Esophagus (tissue), 2 donors: ENCODE data around the gene PAXX. TPM values are rescaled to one million over a fixed set of nuclear protein-coding genes. Genes with fewer than 3 reads are reported as not detected.

ENCODE experiments used
- H3K27ac ChIP-seq, 2 donors: one replicate each; pipeline ENCODE4 v1.5.1; 2013; ENCODE audit warnings: low read depth in 2 of 2, mild to moderate bottlenecking in 2 of 2, inconsistent platforms in 1 of 2, low read length in 1 of 2, moderate library complexity in 1 of 2
- H3K27me3 ChIP-seq, 2 donors: one replicate each; pipeline ENCODE4 v1.6.1; 2013; ENCODE audit warnings: low read length in 2 of 2, control low read depth in 1 of 2, mild to moderate bottlenecking in 1 of 2; ENCODE audit not compliant: insufficient read depth in 2 of 2, control insufficient read depth in 1 of 2
- H3K36me3 ChIP-seq, 2 donors: one replicate each; pipeline ENCODE4 v1.6.1; 2013; ENCODE audit warnings: low read length in 1 of 2; ENCODE audit not compliant: control insufficient read depth in 2 of 2, insufficient read depth in 2 of 2
- H3K4me1 ChIP-seq, 2 donors: one replicate each; pipeline ENCODE4 v1.6.1; 2013; ENCODE audit warnings: low read length in 1 of 2; ENCODE audit not compliant: control insufficient read depth in 2 of 2, insufficient read depth in 2 of 2
- H3K4me3 ChIP-seq, 2 donors: one replicate each; pipeline ENCODE4 v1.5.1; 2013; ENCODE audit warnings: low read length in 2 of 2, mild to moderate bottlenecking in 2 of 2, low read depth in 1 of 2, moderate library complexity in 1 of 2
- H3K9me3 ChIP-seq, 2 donors: one replicate each; pipeline ENCODE4 v1.6.1; 2013; ENCODE audit warnings: mild to moderate bottlenecking in 2 of 2, low read depth in 1 of 2, low read length in 1 of 2, moderate library complexity in 1 of 2; ENCODE audit not compliant: control insufficient read depth in 2 of 2, insufficient read depth in 1 of 2
- WGBS, 2 donors: extraction: QIAGEN DNeasy Blood & Tissue Kit; methylation state at CpG; one replicate each; pipeline ENCODE4 v1.1.7; 2013; 5-methylcytosine and 5-hydroxymethylcytosine counted together
- polyA plus RNA-seq, 2 donors: library from polyadenylated mRNA; stranded (reverse); fragments of 200-250 nt; gene quantifications; one replicate each; pipeline ENCODE4 v1.2.3, GENCODE V29; 2013
- donor health status: healthy with polysubstance abuse.
- donor health status: Bipolar disorder and iron deficiency.

Gene PAXX
- polyA plus RNA-seq: 100 to 1,000 TPM in 1 of 2 donors, 10 to 100 TPM in 1; 49.7 to 119 TPM

GRCh38 chr9:136991993-136992818 lies at the start of gene PAXX:
Gene PAXX, plus strand, starts transcription at chr9:136992422. Its CDS starts 22 bp downstream, at chr9:136992444.
- Histone ChIP-seq H3K27me3 (no peaks in the 10 kb centered on the region), H3K9me3 (no peaks in the 10 kb centered on the region), H3K27ac (peak within 1 kb of the TSS; percentile 84 to 90), H3K4me3 (peak within 1 kb of the TSS; percentile 52 to 70), H3K4me1 (peaks cover 0 to 27% of the 10 kb centered on the region in 2 donors), H3K36me3 (peaks cover 0 to 9% of the 10 kb centered on the region in 2 donors)
- 0 to 3% methylated on average over 49 to 92 of the region's 92 CpGs for WGBS, 2 donors

DNA sequence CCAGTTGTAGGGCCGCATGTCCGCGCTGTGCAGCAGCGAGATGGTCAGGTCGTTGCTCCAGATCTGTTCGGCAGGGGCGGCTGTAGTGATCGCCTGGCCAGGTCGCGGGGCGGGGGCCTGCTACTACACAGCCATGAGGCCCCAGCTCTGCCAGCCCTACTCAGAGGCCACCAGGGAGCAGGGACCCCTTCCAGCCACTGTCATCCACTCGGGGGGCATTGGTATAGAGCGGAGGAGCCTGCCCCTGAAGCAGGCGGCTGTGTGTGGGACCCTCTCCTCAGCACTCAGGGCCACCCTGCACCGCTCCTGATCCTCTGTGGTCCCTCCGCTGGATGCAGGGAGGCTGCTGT lies 49.4 kb upstream of the PAXX start:
- Histone ChIP-seq H3K36me3 (peaks cover 13 to 45% of the 10 kb centered on the region in 2 donors), H3K4me3 (peak overlapping the region; percentile 81 to 94), H3K27ac (no peak overlapping the region), H3K9me3 (no peaks in the 10 kb centered on the region), H3K4me1 (peaks cover 8 to 12% of the 10 kb centered on the region in 2 donors), H3K27me3 (no peaks in the 10 kb centered on the region)
- 92 to 95% methylated on average over 16 of the region's 16 CpGs for WGBS, 2 donors

GRCh38 chr9:136943291-136944211 lies 48.7 kb upstream of the PAXX start:
- 15 to 16% methylated on average over 57 to 61 of the region's 61 CpGs for WGBS, 2 donors
- peak overlapping the region; percentile 81 to 94 for H3K4me3 ChIP-seq
- peaks cover 8 to 15% of the 10 kb centered on the region in 2 donors for H3K4me1 ChIP-seq
- H3K27me3 ChIP-seq: no peaks in the 10 kb centered on the region
- no peaks in the 10 kb centered on the region for H3K9me3 ChIP-seq
- H3K36me3 ChIP-seq: peaks cover 13 to 42% of the 10 kb centered on the region in 2 donors
- peak overlapping the region; percentile 84 to 89 for H3K27ac ChIP-seq

GRCh38 chr9:136944212-136944518 lies 48.1 kb upstream of the PAXX start:
- Histone ChIP-seq H3K9me3 (no peaks in the 10 kb centered on the region), H3K27ac (peak overlapping the region; percentile 84 to 89), H3K4me1 (peaks cover 9 to 15% of the 10 kb centered on the region in 2 donors), H3K4me3 (peak overlapping the region; percentile 81 to 94), H3K36me3 (peaks cover 13 to 42% of the 10 kb centered on the region in 2 donors), H3K27me3 (no peaks in the 10 kb centered on the region)
- 0 to 1% methylated on average over 27 to 45 of the region's 45 CpGs for WGBS, 2 donors

- WGBS, 2 donors: 5 to 6% methylated on average over 60 to 74 of the region's 74 CpGs
- Histone ChIP-seq H3K27ac (peak within 1 kb of the TSS; percentile 84 to 89), H3K4me1 (peaks cover 12 to 15% of the 10 kb centered on the region in 2 donors), H3K4me3 (peak within 1 kb of the TSS; percentile 81 to 94), H3K9me3 (no peaks in the 10 kb centered on the region), H3K36me3 (peaks cover 12 to 36% of the 10 kb centered on the region in 2 donors), H3K27me3 (no peaks in the 10 kb centered on the region)
These were observed 47.5 kb upstream of the PAXX start, which contains the start of the genes C8G and FBXW5 for GRCh38 chr9:136944519-136945332. Gene C8G, plus strand, starts transcription at chr9:136945243. Its CDS starts 78 bp downstream, at chr9:136945321. Gene FBXW5, minus strand, starts transcription at chr9:136944738. Its CDS starts 655 bp downstream, at chr9:136944083.

GRCh38 chr9:136945333-136946227 lies 46.6 kb upstream of the PAXX start:
- H3K36me3 ChIP-seq: peaks cover 7 to 28% of the 10 kb centered on the region in 2 donors
- no peaks in the 10 kb centered on the region for H3K27me3 ChIP-seq
- 79 to 80% methylated on average over 29 to 30 of the region's 30 CpGs for WGBS, 2 donors
- no peak overlapping the region for H3K4me3 ChIP-seq
- no peaks in the 10 kb centered on the region for H3K9me3 ChIP-seq
- peaks cover 12 to 20% of the 10 kb centered on the region in 2 donors for H3K4me1 ChIP-seq
- no peak overlapping the region for H3K27ac ChIP-seq

- H3K9me3 ChIP-seq: no peaks in the 10 kb centered on the region
- H3K27ac ChIP-seq: no peak overlapping the region
- no peak overlapping the region for H3K4me3 ChIP-seq
- peaks cover 4 to 19% of the 10 kb centered on the region in 2 donors for H3K36me3 ChIP-seq
- H3K27me3 ChIP-seq: no peaks in the 10 kb centered on the region
- WGBS, 2 donors: 80 to 81% methylated on average over 27 of the region's 27 CpGs
- H3K4me1 ChIP-seq: peaks cover 12 to 20% of the 10 kb centered on the region in 2 donors
These were observed 45.8 kb upstream of the PAXX start for GRCh38 chr9:136946228-136947027.
